HEK293 (cell line): ENCODE data around the gene ARHGAP45.

Experiments used
- CTCF ChIA-PET: fragments of 350-600 bp; formaldehyde crosslinking; extraction: SDS; loops from one replicate; lab custom pipeline; 2021; ENCODE audit warnings: antibody characterized with exemption; lab: Yijun Ruan, JAX
- POLR2A ChIA-PET: fragments of 300-600 bp; formaldehyde crosslinking; extraction: SDS; loops from one replicate; lab custom pipeline; 2020; ENCODE audit warnings: antibody characterized with exemption, inconsistent platforms; lab: Yijun Ruan, JAX
- H3K27ac ChIP-seq: fragments of 200-500 bp; sonication (Bioruptor generic); 2 replicates; pipeline ENCODE4 v1.5.1; 2014; ENCODE audit warnings: low read depth, low read length, control low read depth, inconsistent platforms; ENCODE audit errors: extremely low read depth
- H3K36me3 ChIP-seq, 2 experiments: fragments of 200-500 bp in 1 of 2; sonication (Bioruptor generic) in 1 of 2; 1 replicate in 1 of 2; 2 replicates in 1 of 2; pipeline ENCODE4 v1.5.1; 2014 to 2017; ENCODE audit warnings: inconsistent platforms in 2 of 2, low read length in 2 of 2; ENCODE audit not compliant: control insufficient read depth in 2 of 2, insufficient read depth in 1 of 2
- H3K4me1 ChIP-seq: fragments of 200-500 bp; sonication (Bioruptor generic); 2 replicates; pipeline ENCODE4 v1.5.1; 2014; ENCODE audit warnings: mild to moderate bottlenecking, low read length, inconsistent platforms; ENCODE audit not compliant: control insufficient read depth, insufficient read depth
- H3K4me3 ChIP-seq: 2 replicates; pipeline ENCODE4 v1.5.1; 2011; ENCODE audit warnings: low read depth, mild to moderate bottlenecking, control low read depth, low read length, moderate library complexity
- H3K9me3 ChIP-seq: fragments of 200-500 bp; sonication (Bioruptor generic); 2 replicates; pipeline ENCODE4 v1.5.1; 2014; ENCODE audit warnings: low read depth, low read length, inconsistent platforms; ENCODE audit not compliant: control insufficient read depth, insufficient read depth
- EGR2 ChIP-seq: fragments of 450-650 bp; formaldehyde crosslinking; IDR thresholded peaks from 2 replicates; pipeline ENCODE4 v1.5.1; 2016; ENCODE audit warnings: low read depth, missing biosample characterization, missing genetic modification characterization
- KLF7 ChIP-seq: fragments of 450-650 bp; formaldehyde crosslinking; IDR thresholded peaks from 2 replicates; pipeline ENCODE4 v1.5.1; 2016; ENCODE audit warnings: missing biosample characterization, missing genetic modification characterization, borderline replicate concordance
- KLF8 ChIP-seq: fragments of 450-650 bp; formaldehyde crosslinking; IDR thresholded peaks from 2 replicates; pipeline ENCODE4 v1.5.1; 2016; ENCODE audit warnings: missing biosample characterization, missing genetic modification characterization
- SCRT1 ChIP-seq: fragments of 450-650 bp; formaldehyde crosslinking; IDR thresholded peaks from 2 replicates; pipeline ENCODE4 v1.5.1; 2016; ENCODE audit warnings: missing biosample characterization, missing genetic modification characterization, borderline replicate concordance
- ZBTB7A ChIP-seq: fragments of 450-650 bp; formaldehyde crosslinking; IDR thresholded peaks from 2 replicates; pipeline ENCODE4 v1.5.1; 2016; ENCODE audit warnings: low read depth, missing biosample characterization, missing genetic modification characterization
- ZFHX2 ChIP-seq: fragments of 450-650 bp; formaldehyde crosslinking; conservative IDR thresholded peaks from 2 replicates; pipeline ENCODE4 v1.5.1; 2016; ENCODE audit warnings: missing biosample characterization, missing genetic modification characterization
- ZNF157 ChIP-seq: fragments of 450-650 bp; formaldehyde crosslinking; IDR thresholded peaks from 2 replicates; pipeline ENCODE4 v1.5.1; 2016; ENCODE audit warnings: missing biosample characterization, missing genetic modification characterization
- ZNF174 ChIP-seq: fragments of 450-650 bp; formaldehyde crosslinking; IDR thresholded peaks from 2 replicates; pipeline ENCODE4 v1.5.0; 2017; ENCODE audit warnings: missing biosample characterization, mild to moderate bottlenecking, missing genetic modification characterization
- ZNF19 ChIP-seq: fragments of 450-650 bp; formaldehyde crosslinking; IDR thresholded peaks from 2 replicates; pipeline ENCODE4; 2016; ENCODE audit warnings: missing biosample characterization, missing genetic modification characterization, low read depth
- ZNF239 ChIP-seq: fragments of 450-650 bp; formaldehyde crosslinking; IDR thresholded peaks from 2 replicates; pipeline ENCODE4 v1.5.1; 2016; ENCODE audit warnings: missing biosample characterization, missing genetic modification characterization
- ZNF366 ChIP-seq: fragments of 450-650 bp; formaldehyde crosslinking; conservative IDR thresholded peaks from 2 replicates; pipeline ENCODE4 v1.5.1; 2016; ENCODE audit warnings: missing biosample characterization, missing genetic modification characterization
- ZNF473 ChIP-seq: fragments of 450-650 bp; formaldehyde crosslinking; IDR thresholded peaks from 2 replicates; pipeline ENCODE4 v1.5.1; 2017; ENCODE audit warnings: missing biosample characterization, missing genetic modification characterization
- ZNF639 ChIP-seq: fragments of 450-650 bp; formaldehyde crosslinking; IDR thresholded peaks from 2 replicates; pipeline ENCODE4 v1.5.1; 2016; ENCODE audit warnings: missing biosample characterization, missing genetic modification characterization
- ZNF792 ChIP-seq: fragments of 450-650 bp; formaldehyde crosslinking; IDR thresholded peaks from 2 replicates; pipeline ENCODE4 v1.5.1; 2016; ENCODE audit warnings: missing biosample characterization, missing genetic modification characterization
- TF ChIP-seq, protein P1 (sequence below): fragments of 450-650 bp; formaldehyde crosslinking; IDR thresholded peaks from 2 replicates; pipeline ENCODE4 v1.5.1; 2016; ENCODE audit warnings: missing biosample characterization, missing genetic modification characterization, borderline replicate concordance

The ARHGAP45 gene

DNA sequence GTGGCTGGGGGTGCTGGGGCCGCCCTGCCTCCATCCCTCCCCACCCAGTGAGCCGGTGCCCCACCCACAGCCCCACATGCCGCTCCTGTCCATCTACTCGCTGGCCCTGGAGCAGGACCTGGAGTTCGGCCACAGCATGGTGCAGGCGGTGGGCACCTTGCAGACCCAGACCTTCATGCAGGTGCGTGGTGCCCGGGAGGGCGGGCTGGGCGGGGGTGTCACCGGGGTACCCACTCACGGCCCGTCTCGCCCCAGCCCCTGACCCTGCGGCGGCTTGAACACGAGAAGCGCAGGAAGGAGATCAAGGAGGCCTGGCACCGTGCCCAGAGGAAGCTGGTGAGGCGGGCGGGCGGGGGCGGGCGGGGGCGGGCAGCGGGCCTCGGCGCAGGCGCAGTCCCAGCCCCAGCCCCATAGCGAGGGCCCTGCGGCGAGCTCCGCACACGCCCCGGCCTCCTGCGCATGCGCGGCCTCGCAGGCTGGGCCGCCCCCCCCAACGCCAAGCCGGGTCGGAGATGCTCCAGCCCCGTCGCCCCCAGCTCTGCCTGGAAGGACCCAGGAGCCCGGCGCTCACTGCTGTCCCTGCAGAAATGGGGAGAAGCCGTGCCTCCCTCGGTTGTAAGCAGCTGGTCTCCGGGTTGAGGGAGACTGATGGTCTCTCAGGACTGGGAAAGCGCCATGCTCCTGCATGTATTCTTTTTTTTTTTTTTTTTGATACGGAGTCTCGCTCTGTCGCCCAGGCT, 7.7 kb downstream of the ARHGAP45 start (continued):
- no peak for TF ChIP-seq ZNF639 (tag by site-specific recombination)
- no peak for TF ChIP-seq ZNF239 (tag by site-specific recombination)
- TF ChIP-seq ZNF19 (tag by site-specific recombination) = no peak

DNA sequence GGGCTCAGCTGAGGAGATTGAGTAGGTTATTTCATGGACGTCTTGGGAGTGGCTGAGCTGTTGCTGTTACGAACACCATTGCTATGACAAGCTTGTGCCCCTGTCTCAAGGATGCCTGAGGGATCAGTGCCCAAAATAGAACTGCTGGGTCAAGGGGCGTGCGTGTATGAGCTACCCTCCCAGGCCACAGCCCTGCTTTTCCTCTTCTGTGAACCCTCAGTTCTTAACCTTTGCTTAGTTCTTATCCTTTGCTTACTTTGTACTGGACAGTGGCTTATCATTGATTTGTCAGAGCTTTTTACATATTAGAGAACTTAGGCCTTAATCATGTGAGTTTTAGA, 9.0 kb downstream of the ARHGAP45 start:
- no peak for TF ChIP-seq KLF7 (tag by site-specific recombination)
- TF ChIP-seq, protein P1, sequence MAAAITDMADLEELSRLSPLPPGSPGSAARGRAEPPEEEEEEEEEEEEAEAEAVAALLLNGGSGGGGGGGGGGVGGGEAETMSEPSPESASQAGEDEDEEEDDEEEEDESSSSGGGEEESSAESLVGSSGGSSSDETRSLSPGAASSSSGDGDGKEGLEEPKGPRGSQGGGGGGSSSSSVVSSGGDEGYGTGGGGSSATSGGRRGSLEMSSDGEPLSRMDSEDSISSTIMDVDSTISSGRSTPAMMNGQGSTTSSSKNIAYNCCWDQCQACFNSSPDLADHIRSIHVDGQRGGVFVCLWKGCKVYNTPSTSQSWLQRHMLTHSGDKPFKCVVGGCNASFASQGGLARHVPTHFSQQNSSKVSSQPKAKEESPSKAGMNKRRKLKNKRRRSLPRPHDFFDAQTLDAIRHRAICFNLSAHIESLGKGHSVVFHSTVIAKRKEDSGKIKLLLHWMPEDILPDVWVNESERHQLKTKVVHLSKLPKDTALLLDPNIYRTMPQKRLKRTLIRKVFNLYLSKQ (tag by site-specific recombination) = no peak
- TF ChIP-seq KLF8 = no peak
- TF ChIP-seq ZBTB7A (tag by site-specific recombination) = no peak
- TF ChIP-seq ZNF157 = peak; percentile 96
- TF ChIP-seq ZNF473 (tag by site-specific recombination) = no peak
- H3K27ac ChIP-seq = no peak overlapping the region
- no peak overlapping the region for H3K4me3 ChIP-seq
- ChIA-PET POLR2A (interaction anchor here (0.7 to 2.0 kb wide), 3 partner anchors 9 to 11 kb away, joined by 3 to 8 read pairs (median 4); partner anchors contain the start of gene ARHGAP45), CTCF (interaction anchor here (0.6 to 2.1 kb wide), 3 partner anchors 9 to 1626 kb away, joined by 4 to 6 read pairs (median 5); no protein-coding TSS in a partner anchor)
- H3K36me3 ChIP-seq = no peaks in the 10 kb centered on the region
- H3K9me3 ChIP-seq = no peaks in the 10 kb centered on the region
- H3K4me1 ChIP-seq = no peaks in the 10 kb centered on the region

DNA sequence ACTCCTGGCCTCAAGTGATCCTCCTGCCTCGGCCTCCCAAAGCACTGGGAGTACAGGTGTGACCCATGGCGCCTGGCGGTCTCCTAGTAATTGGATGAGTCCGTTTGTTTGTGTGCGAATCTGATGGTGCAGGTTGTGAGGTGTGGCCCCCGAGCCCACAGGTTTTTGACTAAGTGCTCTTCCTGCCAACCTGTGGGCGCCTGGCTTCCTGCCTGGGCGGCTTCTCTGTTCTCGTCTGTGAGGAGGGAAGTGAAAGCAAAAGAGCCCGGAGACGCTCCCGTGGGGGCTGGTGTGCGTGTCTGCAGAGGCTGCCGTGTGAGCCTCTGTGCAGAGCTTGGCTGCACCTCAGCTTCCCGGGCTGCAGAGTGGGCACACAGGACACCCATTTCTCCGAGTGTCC, 10.0 kb downstream of the ARHGAP45 start:
- POLR2A ChIA-PET = no interaction called here
- Histone ChIP-seq H3K9me3 (no peaks in the 10 kb centered on the region), H3K4me3 (no peak overlapping the region), H3K27ac (no peak overlapping the region), H3K36me3 (no peaks in the 10 kb centered on the region), H3K4me1 (no peaks in the 10 kb centered on the region)
- CTCF ChIA-PET = interaction anchor here (0.6 to 1.4 kb wide), 2 partner anchors 12 to 16 kb away, joined by 4 read pairs; no protein-coding TSS in a partner anchor
- TF ChIP-seq ZFHX2 (0 out of 2 replicates have a peak, but pooled peaks have one; percentile 10), EGR2 (tag by site-specific recombination) (peak; percentile 37; the same call in 1 of the 2 replicates), SCRT1 (tag by site-specific recombination) (0 out of 2 replicates have a peak, but pooled peaks have one; percentile 30), ZNF366 (no peak)

DNA sequence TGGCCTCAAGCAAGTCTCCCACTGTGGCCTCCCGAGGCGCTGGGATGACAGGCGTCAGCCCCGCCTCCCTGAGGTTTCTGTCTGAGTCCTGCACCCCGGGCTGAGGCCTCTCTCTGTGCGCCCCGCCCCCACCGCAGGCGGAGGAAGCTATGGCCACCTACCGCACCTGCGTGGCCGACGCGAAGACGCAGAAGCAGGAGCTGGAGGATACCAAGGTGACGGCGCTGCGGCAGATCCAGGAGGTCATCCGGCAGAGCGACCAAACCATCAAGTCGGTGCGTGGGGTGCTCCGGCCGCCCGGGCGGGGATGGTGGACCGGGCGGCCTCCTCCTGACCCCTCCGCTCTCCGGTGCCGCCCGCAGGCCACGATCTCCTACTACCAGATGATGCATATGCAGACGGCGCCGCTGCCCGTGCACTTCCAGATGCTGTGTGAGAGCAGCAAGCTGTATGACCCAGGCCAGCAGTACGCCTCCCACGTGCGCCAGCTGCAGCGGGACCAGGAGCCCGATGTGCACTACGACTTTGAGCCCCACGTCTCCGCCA, 12.7 kb downstream of the ARHGAP45 start:
- Histone ChIP-seq H3K27ac (no peak overlapping the region), H3K4me3 (no peak overlapping the region), H3K36me3 (peaks cover 0 to 5% of the 10 kb centered on the region in 2 experiments; a peak in 1 of 3 replicates), H3K9me3 (no peaks in the 10 kb centered on the region), H3K4me1 (no peaks in the 10 kb centered on the region)
- TF ChIP-seq ZNF174 (tag by site-specific recombination) = no peak
- no peak for TF ChIP-seq ZNF792 (tag by site-specific recombination)
- POLR2A ChIA-PET = no interaction called here
- CTCF ChIA-PET = no interaction called here
